NT2/D1 (cell line): Measurements from ENCODE around the gene CAPN12.

Experiments used
- YY1 ChIP-seq: IDR thresholded peaks from 2 replicates; pipeline ENCODE4 v1.6.1; 2011; ENCODE audit not compliant: insufficient read length, insufficient read depth
- ZNF274 ChIP-seq: IDR thresholded peaks from 2 replicates; pipeline ENCODE4 v1.6.1; 2011; ENCODE audit warnings: mild to moderate bottlenecking, low read depth, low read length

GRCh38 chr19:38712161-38712748 is 32.0 kb downstream of the CAPN12 start:
- no peak for TF ChIP-seq ZNF274
- no peak for TF ChIP-seq YY1
